Suprapubic skin (tissue), 4 donors: Measurements from ENCODE around the gene C1QTNF8.

Experiments used
- EP300 ChIP-seq: sonication (generic); formaldehyde crosslinking; IDR thresholded peaks from one replicate; pipeline ENCODE4 v1.6.1; 2017; ENCODE audit warnings: antibody characterized with exemption
- POLR2A ChIP-seq, 2 donors: fragments of 450-650 bp; IDR thresholded peaks; one replicate each; pipeline ENCODE4 v1.6.1; 2017; ENCODE audit warnings: antibody characterized with exemption in 2 of 2, mild to moderate bottlenecking in 2 of 2, moderate library complexity in 2 of 2
- POLR2AphosphoS5 ChIP-seq, 3 donors: sonication (generic); formaldehyde crosslinking; IDR thresholded peaks; one replicate each; pipeline ENCODE4 v1.6.1; 2017; ENCODE audit warnings: antibody characterized with exemption in 3 of 3
- TF ChIP-seq, protein P1 (sequence below), 2 donors: fragments of 200-600 bp in 1 of 2; fragments of 450-650 bp in 1 of 2; sonication (generic) in 1 of 2; IDR thresholded peaks; one replicate each; pipeline ENCODE4 v1.5.1; 2016 to 2019; ENCODE audit warnings: antibody characterized with exemption in 2 of 2, mild to moderate bottlenecking in 1 of 2, moderate library complexity in 1 of 2

GRCh38 chr16:1069154-1069553, 26.9 kb downstream of the C1QTNF8 start:
- TF ChIP-seq, protein P1, sequence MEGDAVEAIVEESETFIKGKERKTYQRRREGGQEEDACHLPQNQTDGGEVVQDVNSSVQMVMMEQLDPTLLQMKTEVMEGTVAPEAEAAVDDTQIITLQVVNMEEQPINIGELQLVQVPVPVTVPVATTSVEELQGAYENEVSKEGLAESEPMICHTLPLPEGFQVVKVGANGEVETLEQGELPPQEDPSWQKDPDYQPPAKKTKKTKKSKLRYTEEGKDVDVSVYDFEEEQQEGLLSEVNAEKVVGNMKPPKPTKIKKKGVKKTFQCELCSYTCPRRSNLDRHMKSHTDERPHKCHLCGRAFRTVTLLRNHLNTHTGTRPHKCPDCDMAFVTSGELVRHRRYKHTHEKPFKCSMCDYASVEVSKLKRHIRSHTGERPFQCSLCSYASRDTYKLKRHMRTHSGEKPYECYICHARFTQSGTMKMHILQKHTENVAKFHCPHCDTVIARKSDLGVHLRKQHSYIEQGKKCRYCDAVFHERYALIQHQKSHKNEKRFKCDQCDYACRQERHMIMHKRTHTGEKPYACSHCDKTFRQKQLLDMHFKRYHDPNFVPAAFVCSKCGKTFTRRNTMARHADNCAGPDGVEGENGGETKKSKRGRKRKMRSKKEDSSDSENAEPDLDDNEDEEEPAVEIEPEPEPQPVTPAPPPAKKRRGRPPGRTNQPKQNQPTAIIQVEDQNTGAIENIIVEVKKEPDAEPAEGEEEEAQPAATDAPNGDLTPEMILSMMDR (IDR thresholded peaks at IDR 0.05): no peak
- TF ChIP-seq POLR2A (IDR thresholded peaks at IDR 0.05) (no peak), POLR2AphosphoS5 (IDR thresholded peaks at IDR 0.05) (no peak), EP300 (no peak)
